HEK293 (cell line): ENCODE results near the gene DNER.

Experiments used
- CTCF ChIA-PET: fragments of 350-600 bp; formaldehyde crosslinking; extraction: SDS; loops from one replicate; lab custom pipeline; 2021; ENCODE audit warnings: antibody characterized with exemption; lab: Yijun Ruan, JAX
- POLR2A ChIA-PET: fragments of 300-600 bp; formaldehyde crosslinking; extraction: SDS; loops from one replicate; lab custom pipeline; 2020; ENCODE audit warnings: antibody characterized with exemption, inconsistent platforms; lab: Yijun Ruan, JAX
- H3K27ac ChIP-seq: fragments of 200-500 bp; sonication (Bioruptor generic); 2 replicates; pipeline ENCODE4 v1.5.1; 2014; ENCODE audit warnings: low read depth, low read length, control low read depth, inconsistent platforms; ENCODE audit errors: extremely low read depth
- H3K36me3 ChIP-seq, 2 experiments: fragments of 200-500 bp in 1 of 2; sonication (Bioruptor generic) in 1 of 2; 1 replicate in 1 of 2; 2 replicates in 1 of 2; pipeline ENCODE4 v1.5.1; 2014 to 2017; ENCODE audit warnings: inconsistent platforms in 2 of 2, low read length in 2 of 2; ENCODE audit not compliant: control insufficient read depth in 2 of 2, insufficient read depth in 1 of 2
- H3K4me1 ChIP-seq: fragments of 200-500 bp; sonication (Bioruptor generic); 2 replicates; pipeline ENCODE4 v1.5.1; 2014; ENCODE audit warnings: mild to moderate bottlenecking, low read length, inconsistent platforms; ENCODE audit not compliant: control insufficient read depth, insufficient read depth
- H3K4me3 ChIP-seq: 2 replicates; pipeline ENCODE4 v1.5.1; 2011; ENCODE audit warnings: low read depth, mild to moderate bottlenecking, control low read depth, low read length, moderate library complexity
- H3K9me3 ChIP-seq: fragments of 200-500 bp; sonication (Bioruptor generic); 2 replicates; pipeline ENCODE4 v1.5.1; 2014; ENCODE audit warnings: low read depth, low read length, inconsistent platforms; ENCODE audit not compliant: control insufficient read depth, insufficient read depth
- ATF2 ChIP-seq: fragments of 450-650 bp; formaldehyde crosslinking; IDR thresholded peaks from 2 replicates; pipeline ENCODE4 v1.5.1; 2016; ENCODE audit warnings: missing biosample characterization, missing genetic modification characterization, low read depth
- FEZF1 ChIP-seq: fragments of 450-650 bp; formaldehyde crosslinking; IDR thresholded peaks from 2 replicates; pipeline ENCODE4 v1.5.1; 2016; ENCODE audit warnings: missing biosample characterization, missing genetic modification characterization
- KLF8 ChIP-seq: fragments of 450-650 bp; formaldehyde crosslinking; IDR thresholded peaks from 2 replicates; pipeline ENCODE4 v1.5.1; 2016; ENCODE audit warnings: missing biosample characterization, missing genetic modification characterization
- PRDM4 ChIP-seq: fragments of 450-650 bp; formaldehyde crosslinking; IDR thresholded peaks from 2 replicates; pipeline ENCODE4 v1.5.1; 2017; ENCODE audit warnings: missing biosample characterization, missing genetic modification characterization
- REPIN1 ChIP-seq: fragments of 450-650 bp; formaldehyde crosslinking; IDR thresholded peaks from 2 replicates; pipeline ENCODE4 v1.5.1; 2017; ENCODE audit warnings: missing biosample characterization, missing genetic modification characterization, low read depth
- ZNF157 ChIP-seq: fragments of 450-650 bp; formaldehyde crosslinking; IDR thresholded peaks from 2 replicates; pipeline ENCODE4 v1.5.1; 2016; ENCODE audit warnings: missing biosample characterization, missing genetic modification characterization
- ZNF362 ChIP-seq: fragments of 450-650 bp; formaldehyde crosslinking; IDR thresholded peaks from 2 replicates; pipeline ENCODE4 v1.5.1; 2016; ENCODE audit warnings: missing biosample characterization, missing genetic modification characterization
- ZNF510 ChIP-seq: fragments of 450-650 bp; formaldehyde crosslinking; IDR thresholded peaks from 2 replicates; pipeline ENCODE4 v1.5.1; 2018; ENCODE audit warnings: mild to moderate bottlenecking, missing genetic modification characterization, missing biosample characterization; ENCODE audit not compliant: insufficient replicate concordance
- ZNF548 ChIP-seq: fragments of 450-650 bp; formaldehyde crosslinking; IDR thresholded peaks from 2 replicates; pipeline ENCODE4 v1.5.1; 2016; ENCODE audit warnings: missing biosample characterization, missing genetic modification characterization
- ZNF596 ChIP-seq: fragments of 450-650 bp; IDR thresholded peaks from 2 replicates; pipeline ENCODE4 v1.5.0; 2018; ENCODE audit warnings: missing biosample characterization, mild to moderate bottlenecking, missing genetic modification characterization, moderate library complexity
- ZNF660 ChIP-seq: fragments of 450-650 bp; IDR thresholded peaks from 2 replicates; pipeline ENCODE4 v1.5.1; 2018; ENCODE audit warnings: missing biosample characterization, mild to moderate bottlenecking, missing genetic modification characterization
- ZNF677 ChIP-seq: fragments of 450-650 bp; IDR thresholded peaks from 2 replicates; pipeline ENCODE4 v1.5.0; 2018; ENCODE audit warnings: missing biosample characterization, mild to moderate bottlenecking, missing genetic modification characterization, moderate library complexity
- ZSCAN23 ChIP-seq: fragments of 450-650 bp; formaldehyde crosslinking; IDR thresholded peaks from 2 replicates; pipeline ENCODE4 v1.5.1; 2016; ENCODE audit warnings: missing biosample characterization, missing genetic modification characterization
- TF ChIP-seq, protein P1 (sequence below): fragments of 450-650 bp; formaldehyde crosslinking; IDR thresholded peaks from 2 replicates; pipeline ENCODE4 v1.5.1; 2017; ENCODE audit warnings: missing biosample characterization, mild to moderate bottlenecking, missing genetic modification characterization, moderate library complexity
- TF ChIP-seq, protein P2 (sequence below): fragments of 450-650 bp; formaldehyde crosslinking; IDR thresholded peaks from 2 replicates; pipeline ENCODE4 v1.5.1; 2017; ENCODE audit warnings: missing biosample characterization, missing genetic modification characterization
- TF ChIP-seq, protein P3 (sequence below): fragments of 450-650 bp; formaldehyde crosslinking; IDR thresholded peaks from 2 replicates; pipeline ENCODE4 v1.5.1; 2016; ENCODE audit warnings: missing biosample characterization, missing genetic modification characterization

Gene DNER

DNA sequence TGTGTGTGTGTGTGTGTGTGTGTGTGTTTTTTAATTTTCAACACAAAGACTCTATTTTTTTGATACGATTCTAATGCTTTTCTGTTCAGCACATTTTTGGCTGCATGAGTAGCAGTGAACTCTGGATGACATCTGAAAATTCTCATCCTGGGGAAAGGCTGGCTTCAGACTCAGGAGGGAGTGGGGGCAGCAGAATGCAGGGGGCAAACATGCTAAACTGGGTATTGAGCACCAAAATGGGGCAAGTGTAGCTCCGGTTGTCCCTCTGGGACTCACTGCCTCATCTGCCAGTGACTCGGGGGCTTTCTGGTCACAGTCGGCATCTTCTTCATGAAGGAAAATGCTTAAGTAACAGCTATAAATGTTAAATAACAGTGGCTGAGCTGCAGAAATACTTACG, 326.5 kb downstream of the DNER start (continued):
- TF ChIP-seq, protein P1, sequence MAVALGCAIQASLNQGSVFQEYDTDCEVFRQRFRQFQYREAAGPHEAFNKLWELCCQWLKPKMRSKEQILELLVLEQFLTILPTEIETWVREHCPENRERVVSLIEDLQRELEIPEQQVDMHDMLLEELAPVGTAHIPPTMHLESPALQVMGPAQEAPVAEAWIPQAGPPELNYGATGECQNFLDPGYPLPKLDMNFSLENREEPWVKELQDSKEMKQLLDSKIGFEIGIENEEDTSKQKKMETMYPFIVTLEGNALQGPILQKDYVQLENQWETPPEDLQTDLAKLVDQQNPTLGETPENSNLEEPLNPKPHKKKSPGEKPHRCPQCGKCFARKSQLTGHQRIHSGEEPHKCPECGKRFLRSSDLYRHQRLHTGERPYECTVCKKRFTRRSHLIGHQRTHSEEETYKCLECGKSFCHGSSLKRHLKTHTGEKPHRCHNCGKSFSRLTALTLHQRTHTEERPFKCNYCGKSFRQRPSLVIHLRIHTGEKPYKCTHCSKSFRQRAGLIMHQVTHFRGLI (tag by site-specific recombination): no peak

DNA sequence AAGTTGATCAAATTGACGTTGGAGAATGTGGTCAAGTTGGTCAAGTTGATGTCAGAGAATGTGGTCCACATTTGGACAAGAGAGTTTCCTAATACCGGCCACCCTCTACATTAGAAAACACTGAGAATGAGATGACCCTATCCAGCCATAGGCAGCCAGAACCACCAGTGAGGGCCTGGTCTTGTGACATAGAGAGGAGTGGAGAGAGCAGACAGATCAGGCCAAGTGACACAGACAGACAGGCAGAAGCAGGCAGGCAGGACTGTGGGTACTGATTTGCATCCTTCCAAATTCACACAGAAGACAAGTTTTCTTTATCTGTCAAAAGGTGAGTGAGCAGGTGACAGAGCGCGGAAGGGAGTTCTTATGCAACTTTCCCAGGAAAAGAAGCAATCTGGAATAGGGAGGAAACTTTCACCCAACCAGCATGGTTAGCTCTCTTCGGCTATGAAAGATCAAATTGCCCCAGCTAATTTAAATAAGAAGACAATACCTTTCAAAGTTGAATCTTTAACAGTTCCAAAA, 334.2 kb downstream of the DNER start:
- TF ChIP-seq ZNF510 (tag by site-specific recombination) (no peak), FEZF1 (tag by site-specific recombination) (no peak), ZSCAN23 (no peak), ZNF548 (tag by site-specific recombination) (no peak), ZNF362 (tag by site-specific recombination) (no peak), KLF8 (tag by site-specific recombination) (no peak), ZNF660 (no peak), ZNF157 (no peak), REPIN1 (tag by site-specific recombination) (no peak), ATF2 (tag by site-specific recombination) (no peak), PRDM4 (tag by site-specific recombination) (no peak), ZNF677 (tag by site-specific recombination) (no peak), ZNF596 (tag by site-specific recombination) (no peak)
- TF ChIP-seq, protein P2, sequence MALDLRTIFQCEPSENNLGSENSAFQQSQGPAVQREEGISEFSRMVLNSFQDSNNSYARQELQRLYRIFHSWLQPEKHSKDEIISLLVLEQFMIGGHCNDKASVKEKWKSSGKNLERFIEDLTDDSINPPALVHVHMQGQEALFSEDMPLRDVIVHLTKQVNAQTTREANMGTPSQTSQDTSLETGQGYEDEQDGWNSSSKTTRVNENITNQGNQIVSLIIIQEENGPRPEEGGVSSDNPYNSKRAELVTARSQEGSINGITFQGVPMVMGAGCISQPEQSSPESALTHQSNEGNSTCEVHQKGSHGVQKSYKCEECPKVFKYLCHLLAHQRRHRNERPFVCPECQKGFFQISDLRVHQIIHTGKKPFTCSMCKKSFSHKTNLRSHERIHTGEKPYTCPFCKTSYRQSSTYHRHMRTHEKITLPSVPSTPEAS (tag by site-specific recombination): no peak
- TF ChIP-seq, protein P3, sequence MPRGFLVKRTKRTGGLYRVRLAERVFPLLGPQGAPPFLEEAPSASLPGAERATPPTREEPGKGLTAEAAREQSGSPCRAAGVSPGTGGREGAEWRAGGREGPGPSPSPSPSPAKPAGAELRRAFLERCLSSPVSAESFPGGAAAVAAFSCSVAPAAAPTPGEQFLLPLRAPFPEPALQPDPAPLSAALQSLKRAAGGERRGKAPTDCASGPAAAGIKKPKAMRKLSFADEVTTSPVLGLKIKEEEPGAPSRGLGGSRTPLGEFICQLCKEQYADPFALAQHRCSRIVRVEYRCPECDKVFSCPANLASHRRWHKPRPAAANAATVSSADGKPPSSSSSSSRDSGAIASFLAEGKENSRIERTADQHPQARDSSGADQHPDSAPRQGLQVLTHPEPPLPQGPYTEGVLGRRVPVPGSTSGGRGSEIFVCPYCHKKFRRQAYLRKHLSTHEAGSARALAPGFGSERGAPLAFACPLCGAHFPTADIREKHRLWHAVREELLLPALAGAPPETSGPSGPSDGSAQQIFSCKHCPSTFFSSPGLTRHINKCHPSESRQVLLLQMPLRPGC (tag by site-specific recombination): no peak
- TF ChIP-seq, all 188 proteins: peak for 0
- ChIA-PET POLR2A (no interaction called here), CTCF (interaction anchor here (0.7 kb wide), 1 partner anchor 148 kb away, joined by 3 read pairs; no protein-coding TSS in a partner anchor)

More for the DNA sequence above, 334.2 kb downstream of the DNER start:
- no peaks in the 10 kb centered on the region for H3K4me1 ChIP-seq
- H3K36me3 ChIP-seq: no peaks in the 10 kb centered on the region
- H3K27ac ChIP-seq: no peak overlapping the region
- no peaks in the 10 kb centered on the region for H3K9me3 ChIP-seq
- H3K4me3 ChIP-seq: no peak overlapping the region
